Activated T-helper 2 cell treated with anti-CD3 and anti-CD28 coated beads, Interferon-gamma antibody, Interleukin-2, Interleukin-4, amounts not matched to agents 10 μg/mL and 5 μg/mL and 100 μg/mL, durations not matched to agents 14 hours and 24 hours and 36 hours (primary cell): ENCODE data around the gene AIG1. TPM values are rescaled to one million over a fixed set of nuclear protein-coding genes. Genes with fewer than 3 reads are reported as not detected.
"Not testable (repeated sequence)": the region's sequence is repeated elsewhere in the genome, so short reads cannot be mapped to it uniquely, and the experiment has no call there.

ENCODE experiments used
- DNase-seq: peaks from one replicate; pipeline ENCODE4 v3.0.0; 2021; ENCODE audit warnings: low spot score
- H3K27ac Mint-ChIP-seq: one replicate; pipeline ENCODE4 v1.8.0; 2021; ENCODE audit warnings: mixed read lengths
- H3K27me3 Mint-ChIP-seq: one replicate; pipeline ENCODE4 v1.8.0; 2021; ENCODE audit warnings: low read depth, mixed read lengths
- H3K36me3 Mint-ChIP-seq: one replicate; pipeline ENCODE4 v1.8.0; 2021; ENCODE audit warnings: low read depth, mixed read lengths
- H3K4me1 Mint-ChIP-seq: one replicate; pipeline ENCODE4 v1.8.0; 2021; ENCODE audit warnings: low read depth, mixed read lengths
- H3K4me3 Mint-ChIP-seq: one replicate; pipeline ENCODE4 v1.8.0; 2021; ENCODE audit warnings: low read depth, mild to moderate bottlenecking, moderate library complexity, mixed read lengths
- H3K9me3 Mint-ChIP-seq: one replicate; pipeline ENCODE4 v1.8.0; 2021; ENCODE audit warnings: mixed read lengths
- intact Hi-C: fragments of 100-400 bp; cut with micrococcal nuclease; formaldehyde crosslinking; loops from one replicate; pipeline ENCODE4 v1.15.1; 2023
- total RNA-seq: library from RNA; stranded (reverse); gene quantifications from 2 replicates; pipeline ENCODE4 v1.2.3, GENCODE V29; 2022

AIG1 gene
- 2.3 and 2.4 TPM in 2 replicates for total RNA-seq

GRCh38 chr6:143060806-143061596 lies at the start of gene AIG1:
Gene AIG1 (plus strand): TSS chr6:143060889. CDS start chr6:143060926, 37 bp downstream.
- intact Hi-C loops, result loop anchor here (5.0 kb wide), 1 partner anchor 381 kb away; no protein-coding TSS in a partner anchor
- peaks cover 16% of the 10 kb centered on the region for H3K4me1 Mint-ChIP-seq
- peak within 1 kb of the TSS; percentile 81 for H3K27ac Mint-ChIP-seq
- H3K27me3 Mint-ChIP-seq, result no peaks in the 10 kb centered on the region
- H3K4me3 Mint-ChIP-seq, result peak within 1 kb of the TSS; percentile 86
- DNase-seq, result peak; percentile 52
- no peaks in the 10 kb centered on the region for H3K36me3 Mint-ChIP-seq
- H3K9me3 Mint-ChIP-seq, result no peaks in the 10 kb centered on the region

- no peaks in the 10 kb centered on the region for H3K36me3 Mint-ChIP-seq
- intact Hi-C loops, result no loop called here
These were observed 45.9 kb upstream of the AIG1 start for GRCh38 chr6:143014764-143015163.

GRCh38 chr6:143015300-143015706 lies 45.4 kb upstream of the AIG1 start:
- H3K4me3 Mint-ChIP-seq, result no peak overlapping the region

More at GRCh38 chr6:143014764-143015163, 45.9 kb upstream of the AIG1 start:
- no peak overlapping the region for H3K4me3 Mint-ChIP-seq
- H3K27me3 Mint-ChIP-seq, result peaks cover 1% of the 10 kb centered on the region
- no peak overlapping the region for H3K27ac Mint-ChIP-seq
- no peaks in the 10 kb centered on the region for H3K4me1 Mint-ChIP-seq
- DNase-seq, result no peak
- H3K9me3 Mint-ChIP-seq, result no peaks in the 10 kb centered on the region

GRCh38 chr6:143018955-143019354 lies 41.7 kb upstream of the AIG1 start:
- H3K27ac Mint-ChIP-seq, result no peak overlapping the region
- peaks cover 1% of the 10 kb centered on the region for H3K27me3 Mint-ChIP-seq
- H3K36me3 Mint-ChIP-seq, result no peaks in the 10 kb centered on the region
- intact Hi-C loops, result no loop called here
- no peak for DNase-seq
- H3K4me3 Mint-ChIP-seq, result no peak overlapping the region
- no peaks in the 10 kb centered on the region for H3K4me1 Mint-ChIP-seq
- H3K9me3 Mint-ChIP-seq, result peaks cover 12% of the 10 kb centered on the region

More at GRCh38 chr6:143015300-143015706, 45.4 kb upstream of the AIG1 start:
- DNase-seq, result no peak
- Mint-ChIP-seq H3K36me3 (no peaks in the 10 kb centered on the region), H3K27ac (no peak overlapping the region), H3K27me3 (peaks cover 1% of the 10 kb centered on the region), H3K4me1 (no peaks in the 10 kb centered on the region), H3K9me3 (peaks cover 1% of the 10 kb centered on the region)
- intact Hi-C loops, result no loop called here

GRCh38 chr6:143020862-143021261 lies 39.8 kb upstream of the AIG1 start:
- peaks cover 12% of the 10 kb centered on the region for H3K9me3 Mint-ChIP-seq
- H3K36me3 Mint-ChIP-seq, H3K4me1 Mint-ChIP-seq, intact Hi-C loops, H3K4me3 Mint-ChIP-seq, H3K27ac Mint-ChIP-seq, H3K27me3 Mint-ChIP-seq, DNase-seq: not testable (repeated sequence)

- H3K27me3 Mint-ChIP-seq, result peaks cover 1% of the 10 kb centered on the region
- H3K36me3 Mint-ChIP-seq, result no peaks in the 10 kb centered on the region
- peaks cover 12% of the 10 kb centered on the region for H3K9me3 Mint-ChIP-seq
- DNase-seq, result no peak
- H3K4me1 Mint-ChIP-seq, result no peaks in the 10 kb centered on the region
- H3K4me3 Mint-ChIP-seq, result no peak overlapping the region
- no peak overlapping the region for H3K27ac Mint-ChIP-seq
- intact Hi-C loops, result no loop called here
These were observed 39.1 kb upstream of the AIG1 start for GRCh38 chr6:143021543-143021942.

GRCh38 chr6:143022587-143022986 lies 38.1 kb upstream of the AIG1 start:
- Mint-ChIP-seq H3K36me3 (no peaks in the 10 kb centered on the region), H3K27me3 (peaks cover 1% of the 10 kb centered on the region), H3K4me3 (no peak overlapping the region), H3K4me1 (peaks cover 3% of the 10 kb centered on the region), H3K9me3 (peaks cover 12% of the 10 kb centered on the region), H3K27ac (no peak overlapping the region)
- no peak for DNase-seq
- intact Hi-C loops, result no loop called here

- peaks cover 1% of the 10 kb centered on the region for H3K27me3 Mint-ChIP-seq
- no peak for DNase-seq
- H3K9me3 Mint-ChIP-seq, result peaks cover 12% of the 10 kb centered on the region
- intact Hi-C loops, result no loop called here
- no peaks in the 10 kb centered on the region for H3K36me3 Mint-ChIP-seq
- H3K27ac Mint-ChIP-seq, result no peak overlapping the region
- H3K4me1 Mint-ChIP-seq, result peaks cover 3% of the 10 kb centered on the region
- H3K4me3 Mint-ChIP-seq, result no peak overlapping the region
These were observed 37.0 kb upstream of the AIG1 start for GRCh38 chr6:143023695-143024094.

GRCh38 chr6:143024977-143025376 lies 35.7 kb upstream of the AIG1 start:
- Mint-ChIP-seq H3K27ac (no peak overlapping the region), H3K27me3 (no peaks in the 10 kb centered on the region), H3K4me1 (peaks cover 3% of the 10 kb centered on the region), H3K4me3 (no peak overlapping the region), H3K9me3 (peaks cover 12% of the 10 kb centered on the region), H3K36me3 (no peaks in the 10 kb centered on the region)
- intact Hi-C loops, result no loop called here
- DNase-seq, result no peak

- no peaks in the 10 kb centered on the region for H3K9me3 Mint-ChIP-seq
These were observed 33.8 kb upstream of the AIG1 start for GRCh38 chr6:143026696-143027449.

GRCh38 chr6:143034689-143035334 lies 25.9 kb upstream of the AIG1 start:
- intact Hi-C loops, result no loop called here
- Mint-ChIP-seq H3K27me3 (peaks cover 15% of the 10 kb centered on the region), H3K36me3 (no peaks in the 10 kb centered on the region), H3K9me3 (no peaks in the 10 kb centered on the region), H3K27ac (no peak overlapping the region), H3K4me3 (no peak overlapping the region), H3K4me1 (peaks cover 5% of the 10 kb centered on the region)
- DNase-seq, result no peak

More at GRCh38 chr6:143026696-143027449, 33.8 kb upstream of the AIG1 start:
- Mint-ChIP-seq H3K27ac (no peak overlapping the region), H3K27me3 (no peaks in the 10 kb centered on the region), H3K36me3 (no peaks in the 10 kb centered on the region), H3K4me3 (no peak overlapping the region), H3K4me1 (peaks cover 3% of the 10 kb centered on the region)
- DNase-seq, result peak; percentile 21
- intact Hi-C loops, result loop anchor here (1.0 to 2.0 kb wide), 4 partner anchors 177 to 460 kb away; no protein-coding TSS in a partner anchor

GRCh38 chr6:143037470-143037869 lies 23.2 kb upstream of the AIG1 start:
- H3K27ac Mint-ChIP-seq, result no peak overlapping the region
- no peak overlapping the region for H3K4me3 Mint-ChIP-seq
- intact Hi-C loops, result no loop called here
- no peaks in the 10 kb centered on the region for H3K9me3 Mint-ChIP-seq
- no peaks in the 10 kb centered on the region for H3K36me3 Mint-ChIP-seq
- H3K27me3 Mint-ChIP-seq, result peaks cover 17% of the 10 kb centered on the region
- no peak for DNase-seq
- peaks cover 10% of the 10 kb centered on the region for H3K4me1 Mint-ChIP-seq
